ENCODE measurements around the gene HM13.
"Not testable (repeated sequence)": the region's sequence is repeated elsewhere in the genome, so short reads cannot be mapped to it uniquely, and the experiment has no call there.

HM13 gene

GRCh38 chr20:31535298-31535697 is 21.1 kb downstream of the HM13 start:
- intact Hi-C loops (cut with DNase I; ENCODE audit: low total_unique reads): no loop called here
- H3K4me1 ChIP-seq: no peaks in the 10 kb centered on the region
- no peaks in the 10 kb centered on the region for H3K9me3 ChIP-seq
- peaks cover 65 to 96% (median 86%) of the 10 kb centered on the region in 3 donors for H3K36me3 ChIP-seq
- no peaks in the 10 kb centered on the region for H3K27me3 ChIP-seq
- TF ChIP-seq CTCF (IDR thresholded peaks at IDR 0.05): no peak
- H3K27ac ChIP-seq: no peak overlapping the region
- no peak for DNase-seq
- no peak overlapping the region for H3K4me3 ChIP-seq

DNA sequence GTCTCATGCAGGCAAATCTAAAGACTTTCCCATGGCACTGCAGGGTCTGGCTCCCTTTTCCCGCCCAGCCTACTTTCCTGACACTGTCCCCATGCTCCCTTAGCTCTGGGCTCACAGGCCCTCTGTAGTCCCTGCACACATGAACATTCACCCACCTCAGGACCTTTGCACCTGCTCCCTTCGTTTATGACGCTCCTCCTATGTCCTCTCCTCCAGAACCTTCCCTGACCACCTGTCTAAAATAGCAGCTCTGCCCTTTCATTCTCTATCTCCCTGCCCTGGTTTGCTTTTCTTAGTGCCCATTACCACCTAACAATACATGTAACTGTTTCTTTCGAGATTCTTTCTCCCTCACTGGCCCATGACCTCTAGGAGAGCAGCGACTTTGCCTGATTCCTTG is 22.3 kb downstream of the HM13 start:
- no peak for TF ChIP-seq CTCF (IDR thresholded peaks at IDR 0.05)
- no peak for DNase-seq
- Histone ChIP-seq H3K4me1 (no peaks in the 10 kb centered on the region), H3K36me3 (peaks cover 58 to 91% (median 76%) of the 10 kb centered on the region in 3 donors), H3K9me3 (no peaks in the 10 kb centered on the region), H3K27me3 (no peaks in the 10 kb centered on the region), H3K4me3 (no peak overlapping the region), H3K27ac (no peak overlapping the region)
- intact Hi-C loops (cut with DNase I; ENCODE audit: low total_unique reads): no loop called here

DNA sequence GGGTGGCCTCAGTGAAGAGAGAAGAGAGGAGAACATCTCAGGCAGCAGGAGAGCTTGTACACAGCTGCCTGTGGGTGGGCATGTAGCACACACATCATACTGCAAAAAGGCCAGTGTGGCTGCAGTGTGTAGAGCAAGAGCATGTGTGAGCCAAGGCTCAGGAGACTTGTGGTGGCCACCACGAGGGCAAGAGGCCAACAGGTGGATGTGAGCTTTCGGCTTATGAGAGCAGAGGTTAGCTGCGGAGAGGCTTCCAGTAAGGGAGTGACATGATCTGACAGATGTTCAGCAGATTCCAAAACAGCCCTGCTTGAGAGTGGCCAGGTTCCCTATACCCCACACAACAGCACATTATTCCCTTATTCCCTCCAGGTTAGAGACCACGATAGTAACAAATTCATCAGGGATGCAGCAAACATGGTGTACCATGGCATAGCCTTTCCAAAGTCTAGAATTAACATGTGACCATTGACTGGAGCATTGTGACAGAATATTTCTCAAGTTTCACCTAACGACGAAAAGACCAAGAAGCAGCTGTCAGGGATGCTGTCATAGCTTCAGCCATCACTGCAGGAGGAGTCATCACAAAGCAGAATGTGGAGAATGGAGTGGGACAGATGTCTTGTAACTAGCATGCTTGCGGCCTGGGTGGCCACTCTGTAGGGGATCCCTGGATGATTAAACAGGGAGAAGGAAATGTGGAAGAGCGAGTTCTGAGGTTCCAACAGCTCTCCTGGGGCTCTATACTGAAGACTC is 23.1 kb downstream of the HM13 start:
- Histone ChIP-seq H3K4me1 (peaks cover 0 to 6% (median 0%) of the 10 kb centered on the region in 4 donors), H3K4me3 (no peak overlapping the region), H3K27me3 (no peaks in the 10 kb centered on the region), H3K9me3 (no peaks in the 10 kb centered on the region), H3K36me3 (peaks cover 56 to 90% (median 71%) of the 10 kb centered on the region in 3 donors), H3K27ac (no peak overlapping the region)
- TF ChIP-seq CTCF (IDR thresholded peaks at IDR 0.05): no peak
- intact Hi-C loops (cut with DNase I; ENCODE audit: low total_unique reads): no loop called here
- DNase-seq: no peak

DNA sequence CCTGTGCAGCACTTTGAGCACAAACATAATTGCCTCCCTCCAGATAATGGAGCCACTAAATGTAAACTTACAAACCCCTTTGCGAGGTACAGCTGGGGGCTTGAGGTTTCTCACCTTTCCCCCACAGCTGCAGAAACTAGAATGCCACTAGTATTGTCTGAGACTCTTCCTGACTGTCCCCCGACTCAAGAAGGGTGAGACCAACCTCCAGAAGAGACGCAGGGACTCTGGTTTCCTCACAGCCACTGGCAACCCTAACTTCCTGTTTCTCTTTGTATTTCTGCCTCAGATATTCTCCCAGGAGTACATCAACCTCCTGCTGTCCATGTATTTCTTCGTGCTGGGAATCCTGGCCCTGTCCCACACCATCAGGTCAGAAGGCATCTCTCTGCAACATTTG is 23.6 kb downstream of the HM13 start:
- H3K27ac ChIP-seq: no peak overlapping the region

GRCh38 chr20:31538326-31538725 is 24.1 kb downstream of the HM13 start:
- H3K27ac ChIP-seq: no peak overlapping the region
- intact Hi-C loops (cut with DNase I; ENCODE audit: low total_unique reads): no loop called here
- H3K4me3 ChIP-seq: no peak overlapping the region
- H3K4me1 ChIP-seq: peaks cover 0 to 7% (median 0%) of the 10 kb centered on the region in 4 donors
- H3K9me3 ChIP-seq: no peaks in the 10 kb centered on the region
- DNase-seq: no peak
- H3K36me3 ChIP-seq: peaks cover 47 to 90% (median 71%) of the 10 kb centered on the region in 3 donors
- no peaks in the 10 kb centered on the region for H3K27me3 ChIP-seq
- no peak for TF ChIP-seq CTCF (IDR thresholded peaks at IDR 0.05)

More for the DNA sequence above, 23.6 kb downstream of the HM13 start:
- peaks cover 0 to 7% (median 0%) of the 10 kb centered on the region in 4 donors for H3K4me1 ChIP-seq
- H3K9me3 ChIP-seq: no peaks in the 10 kb centered on the region
- no peak for DNase-seq
- TF ChIP-seq CTCF (IDR thresholded peaks at IDR 0.05): no peak
- peaks cover 50 to 90% (median 73%) of the 10 kb centered on the region in 3 donors for H3K36me3 ChIP-seq
- intact Hi-C loops (cut with DNase I; ENCODE audit: low total_unique reads): no loop called here
- no peaks in the 10 kb centered on the region for H3K27me3 ChIP-seq
- no peak overlapping the region for H3K4me3 ChIP-seq

- intact Hi-C loops (cut with DNase I; ENCODE audit: low total_unique reads); H3K9me3 ChIP-seq; H3K4me3 ChIP-seq; DNase-seq; H3K27me3 ChIP-seq; H3K4me1 ChIP-seq; H3K27ac ChIP-seq: not testable (repeated sequence)
- peaks cover 35 to 89% (median 57%) of the 10 kb centered on the region in 3 donors for H3K36me3 ChIP-seq
Observed at GRCh38 chr20:31539636-31540035, 25.4 kb downstream of the HM13 start.

Data from tibial artery (tissue), 4 donors.